HL-60/S4 treated with retinoic acid at 250 ng/mL for 4 days and 3 days (cell line): ENCODE measurements around the gene PLCG1.
"Not testable (repeated sequence)": the region's sequence is repeated elsewhere in the genome, so short reads cannot be mapped to it uniquely, and the experiment has no call there.

ENCODE experiments used
- in situ Hi-C: fragments of 300-500 bp; cut with MboI; formaldehyde crosslinking; loops from 2 replicates; pipeline ENCODE4 v1.7.0; 2022; ENCODE audit warnings: low sequenced_read_pairs

PLCG1 gene

DNA sequence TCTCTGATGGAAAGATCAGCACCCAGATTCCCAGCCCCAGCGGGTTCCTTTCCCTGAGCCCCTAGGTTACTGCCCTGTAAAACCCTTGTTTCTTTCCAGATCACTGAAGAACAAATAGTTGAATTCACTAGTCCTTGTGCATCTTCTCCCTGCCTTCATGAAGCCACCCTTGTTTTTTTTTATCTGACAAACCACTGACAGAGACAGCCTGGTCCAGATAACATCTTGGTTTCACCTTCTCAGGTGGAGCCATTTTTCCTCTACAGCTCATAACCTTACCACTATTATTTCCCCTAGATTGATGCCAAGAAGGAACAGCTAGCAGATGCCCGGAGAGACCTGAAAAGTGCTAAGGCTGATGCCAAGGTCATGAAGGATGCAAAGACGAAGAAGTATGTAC, 15.9 kb upstream of the PLCG1 start:
- in situ Hi-C loops, result loop anchor here (25.0 kb wide), 1 partner anchor 1234 kb away; no protein-coding TSS in a partner anchor

GRCh38 chr20:41123631-41124030, 13.7 kb upstream of the PLCG1 start:
- in situ Hi-C loops, result loop anchor here (25.0 kb wide), 1 partner anchor 1236 kb away; no protein-coding TSS in a partner anchor

DNA sequence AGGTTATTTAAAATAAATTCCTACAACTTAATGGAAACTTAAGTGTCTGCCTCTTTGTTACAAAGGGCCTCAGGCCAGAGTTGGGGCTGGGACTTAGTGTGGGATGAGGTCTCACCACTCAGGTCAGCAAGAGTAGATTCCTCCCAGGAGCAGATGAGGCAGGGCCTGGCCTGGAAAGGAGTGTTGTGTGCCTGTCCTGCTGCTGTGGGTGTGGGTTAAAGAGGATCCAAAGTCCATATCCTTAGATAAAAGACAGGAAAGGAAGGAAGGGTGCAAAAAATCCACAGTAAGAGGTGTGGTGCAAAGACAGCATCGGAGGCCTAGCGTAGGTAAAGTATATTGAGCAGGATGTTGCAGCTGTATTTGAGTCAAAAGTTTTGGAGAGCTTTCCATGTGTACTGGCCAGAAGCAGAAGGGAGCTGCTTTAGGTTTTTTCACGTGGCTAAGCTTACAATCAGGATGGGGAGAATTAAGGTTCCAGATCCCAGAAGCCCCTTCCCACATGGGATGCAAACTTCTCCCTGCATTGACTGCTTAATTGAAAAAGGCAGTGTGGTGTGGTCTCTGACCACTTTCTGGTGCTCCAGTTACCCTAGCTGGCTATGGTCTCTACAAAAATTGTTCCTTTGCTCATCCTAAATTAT, 12.8 kb upstream of the PLCG1 start:
- in situ Hi-C loops, result loop anchor here (25.0 kb wide), 1 partner anchor 1237 kb away; no protein-coding TSS in a partner anchor

DNA sequence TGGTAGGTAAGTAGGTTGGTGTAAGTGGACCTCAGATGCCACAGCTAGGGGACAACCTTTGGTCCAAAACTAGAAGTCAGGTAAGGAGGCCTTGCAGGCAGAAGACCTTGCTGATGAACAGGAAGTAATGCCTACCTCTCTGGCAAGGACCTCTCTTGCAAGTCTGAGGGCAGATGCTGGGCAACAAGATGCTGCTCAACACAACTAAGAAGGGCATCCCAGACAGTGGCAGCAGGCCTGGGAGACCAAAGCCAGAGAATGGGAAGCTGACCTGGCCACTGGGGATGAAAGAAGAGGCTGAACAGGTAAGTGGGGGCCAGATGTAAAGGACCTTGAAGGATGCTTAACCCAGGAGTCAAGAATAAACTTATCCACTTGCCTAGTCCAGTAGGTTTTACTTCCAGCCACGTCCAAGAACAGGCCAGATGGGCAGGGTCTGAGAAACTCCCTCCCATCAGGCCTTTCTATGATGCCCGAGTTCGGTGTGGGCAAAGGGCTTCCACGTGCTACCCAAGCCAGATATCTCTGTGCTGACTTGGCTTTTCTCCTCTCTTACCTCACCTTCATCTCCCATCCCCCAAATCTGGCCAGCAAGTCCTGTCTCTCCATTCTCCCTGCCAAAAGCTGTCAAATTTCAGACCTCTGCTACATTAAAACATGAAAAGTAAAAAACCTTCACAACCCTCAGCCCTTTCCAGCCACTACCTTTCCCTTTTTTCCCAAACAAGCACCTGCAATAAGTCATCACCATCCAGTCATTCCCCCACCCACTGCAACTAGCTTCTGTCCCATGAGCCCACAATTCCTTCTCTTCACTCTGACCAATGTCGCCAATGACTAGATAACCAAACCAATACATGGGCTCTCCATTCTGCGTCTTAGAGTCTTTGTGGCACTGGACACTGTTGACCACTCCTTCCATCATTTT, 11.5 kb upstream of the PLCG1 start:
- in situ Hi-C loops, result no loop called here

GRCh38 chr20:41126719-41127118, 10.6 kb upstream of the PLCG1 start:
- in situ Hi-C loops, result no loop called here

DNA sequence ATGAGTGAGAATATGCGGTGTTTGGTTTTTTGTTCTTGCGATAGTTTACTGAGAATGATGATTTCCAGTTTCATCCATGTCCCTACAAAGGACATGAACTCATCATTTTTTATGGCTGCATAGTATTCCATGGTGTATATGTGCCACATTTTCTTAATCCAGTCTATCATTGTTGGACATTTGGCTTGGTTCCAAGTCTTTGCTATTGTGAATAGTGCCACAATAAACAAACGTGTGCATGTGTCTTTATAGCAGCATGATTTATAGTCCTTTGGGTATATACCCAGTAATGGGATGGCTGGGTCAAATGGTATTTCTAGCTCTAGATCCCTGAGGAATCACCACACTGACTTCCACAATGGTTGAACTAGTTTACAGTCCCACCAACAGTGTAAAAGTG, 9.0 kb upstream of the PLCG1 start:
- in situ Hi-C loops, result not testable (repeated sequence)

- in situ Hi-C loops, result no loop called here
These were observed 5.6 kb upstream of the PLCG1 start for GRCh38 chr20:41131594-41132387.

DNA sequence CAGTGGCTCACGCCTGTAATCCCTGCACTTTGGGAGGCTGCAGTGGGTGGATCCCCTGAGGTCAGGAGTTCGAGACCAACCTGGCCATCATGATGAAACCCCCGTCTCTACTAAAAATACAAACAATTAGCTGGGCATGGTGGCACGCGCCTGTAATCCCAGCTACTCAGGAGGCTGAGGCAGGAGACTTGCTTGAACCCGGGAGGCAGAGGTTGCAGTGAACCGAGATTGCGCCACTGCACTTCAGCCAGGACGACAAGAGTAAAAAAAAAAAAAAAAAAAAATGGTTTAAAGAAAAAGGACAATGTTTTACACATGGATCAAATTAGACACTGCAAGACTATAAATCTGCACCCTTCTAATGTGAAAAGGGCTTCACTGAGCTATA, 5.0 kb upstream of the PLCG1 start:
- in situ Hi-C loops, result not testable (repeated sequence)

DNA sequence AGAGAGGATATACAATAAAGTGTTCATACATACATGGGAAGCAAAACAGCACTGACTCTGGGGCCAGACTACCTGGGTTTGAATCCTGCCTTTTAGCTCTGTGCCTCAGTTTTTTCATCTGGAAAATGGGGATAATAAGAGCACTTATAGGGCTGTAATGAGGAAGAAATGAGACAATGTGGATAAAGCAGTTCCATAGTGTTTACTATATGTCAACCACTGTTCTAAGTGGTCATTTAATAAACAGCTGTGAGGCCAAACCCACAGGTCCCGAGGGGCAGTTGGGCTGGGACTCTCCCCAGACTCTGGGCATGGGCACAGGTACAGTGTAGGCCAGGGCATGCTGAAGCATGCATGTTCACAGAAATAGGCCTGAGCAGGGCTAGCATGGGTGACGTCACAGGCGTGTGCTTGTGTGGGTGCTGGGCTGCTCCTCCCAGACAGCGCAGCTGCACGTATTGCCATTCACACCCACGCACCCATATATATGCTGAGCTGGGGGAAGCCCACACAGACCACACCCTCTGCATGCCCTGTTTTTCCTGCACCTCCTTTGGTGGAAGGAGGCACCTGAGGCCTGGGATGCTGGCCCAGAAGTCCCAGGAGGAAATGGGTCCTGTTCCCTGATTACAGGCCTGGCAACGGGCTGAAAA, 3.5 kb upstream of the PLCG1 start:
- in situ Hi-C loops, result no loop called here

GRCh38 chr20:41134362-41135186, 2.8 kb upstream of the PLCG1 start:
- in situ Hi-C loops, result no loop called here

DNA sequence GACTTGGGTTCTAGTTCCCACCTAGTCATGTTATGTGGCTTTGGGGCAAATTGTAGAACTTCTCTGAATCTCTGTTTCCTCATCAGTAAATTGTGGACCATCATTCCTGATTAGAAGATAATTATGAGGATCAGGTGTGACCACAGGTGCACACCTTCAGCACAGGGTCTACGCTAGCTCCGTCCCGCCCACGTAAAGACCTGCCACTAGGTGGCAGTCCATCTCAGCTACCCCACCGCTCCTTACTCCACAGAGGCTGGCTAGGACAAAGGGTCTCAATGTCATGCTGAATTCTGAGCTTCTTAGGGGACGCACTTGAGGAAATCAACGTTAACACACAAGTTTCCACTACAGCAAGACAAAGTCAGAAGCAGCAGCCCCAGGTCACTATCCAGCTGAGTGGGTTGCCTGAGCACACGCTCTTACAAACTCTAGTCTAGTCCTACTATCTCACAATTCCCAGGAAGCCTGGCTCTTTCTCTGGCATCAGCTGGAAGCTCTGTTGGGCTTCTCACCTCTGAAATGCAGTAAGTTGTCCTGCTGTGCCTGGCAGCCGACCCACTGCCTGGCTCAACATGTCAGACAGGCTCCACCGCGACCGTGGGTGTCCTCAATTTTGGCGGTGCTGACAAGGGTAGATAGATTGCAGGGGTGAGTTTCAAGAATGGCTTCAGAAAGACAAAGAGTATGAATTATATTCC, 2.0 kb upstream of the PLCG1 start:
- in situ Hi-C loops, result no loop called here

DNA sequence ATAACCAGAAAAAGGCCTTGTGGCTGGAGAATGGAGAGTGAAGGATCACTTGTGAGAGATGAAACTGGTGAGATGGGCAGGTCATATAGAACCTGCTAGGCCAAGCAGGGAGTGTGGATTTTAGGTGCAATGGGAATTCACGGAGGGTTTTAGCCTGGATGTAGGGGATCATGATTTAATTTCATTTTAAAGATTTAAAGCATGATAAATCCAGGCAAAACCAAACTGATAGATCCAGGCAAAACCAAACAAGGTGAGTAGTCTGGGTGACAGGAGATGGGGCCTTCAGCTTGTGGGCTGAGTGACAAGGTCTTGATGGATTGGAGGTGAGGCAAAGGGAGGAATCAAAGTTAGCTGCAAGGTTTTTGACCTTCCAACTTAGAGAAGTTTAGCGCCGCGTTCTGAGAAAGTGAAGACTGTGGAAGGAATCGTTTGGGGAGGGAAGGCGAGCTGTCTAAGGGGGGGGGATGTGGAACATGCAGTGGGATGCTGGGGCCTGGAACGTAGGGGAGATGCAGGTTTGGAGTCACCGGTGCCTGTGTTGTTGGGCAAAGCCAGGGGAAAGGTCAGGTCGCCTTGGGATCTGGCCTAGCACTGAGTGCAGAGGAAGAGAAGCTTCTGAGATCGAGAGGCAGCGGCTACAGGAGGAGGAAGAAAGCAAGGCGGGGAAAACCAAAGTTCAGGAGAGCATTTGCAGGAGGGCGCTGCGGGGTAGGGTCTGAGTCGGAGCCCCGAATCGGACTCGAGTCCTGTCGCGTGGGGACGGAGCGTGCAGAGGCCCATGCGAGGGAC, 1.3 kb upstream of the PLCG1 start:
- in situ Hi-C loops, result no loop called here

- in situ Hi-C loops, result no loop called here
These were observed 501 bp downstream of the PLCG1 start for GRCh38 chr20:41137614-41138474.

GRCh38 chr20:41138475-41139226, 1.3 kb downstream of the PLCG1 start:
- in situ Hi-C loops, result no loop called here

- in situ Hi-C loops, result no loop called here
These were observed 2.1 kb downstream of the PLCG1 start for GRCh38 chr20:41139227-41140093.
